GM06990 (cell line): ENCODE data around the gene C14orf180.
"Not testable (repeated sequence)": the region's sequence is repeated elsewhere in the genome, so short reads cannot be mapped to it uniquely, and the experiment has no call there.

Experiments
- DNase-seq: peaks from one replicate; pipeline ENCODE4 v3.0.0-alpha.2; 2011; ENCODE audit not compliant: insufficient read length; ENCODE audit errors: extremely low read depth
- H3K27me3 ChIP-seq: replicated peaks from 2 replicates; pipeline ENCODE4 v1.6.0; 2011; ENCODE audit warnings: low read length; ENCODE audit not compliant: control insufficient read depth, insufficient read depth
- H3K36me3 ChIP-seq: 2 replicates; pipeline ENCODE4 v1.5.1; 2011; ENCODE audit warnings: low read length; ENCODE audit not compliant: control insufficient read depth, insufficient read depth
- H3K4me3 ChIP-seq: replicated peaks from 2 replicates; pipeline ENCODE4 v1.5.1; 2011; ENCODE audit warnings: low read depth, mild to moderate bottlenecking, control low read depth, low read length
- CTCF ChIP-seq: IDR thresholded peaks from 2 replicates; pipeline ENCODE4 v1.5.1; 2011; ENCODE audit warnings: low read length, control low read depth, mild to moderate bottlenecking, inconsistent platforms; ENCODE audit not compliant: insufficient read depth, poor library complexity, severe bottlenecking

The C14orf180 gene

GRCh38 chr14:104577847-104578301 is 1.7 kb upstream of the C14orf180 start:
- no peak overlapping the region for H3K4me3 ChIP-seq
- H3K27me3 ChIP-seq, result no peaks in the 10 kb centered on the region; the same call in 1 of the 2 replicates

GRCh38 chr14:104578321-104578720 is 1.2 kb upstream of the C14orf180 start:
- H3K4me3 ChIP-seq, result no peak overlapping the region
- no peak for DNase-seq
- no peaks in the 10 kb centered on the region; the same call in 1 of the 2 replicates for H3K27me3 ChIP-seq

More at GRCh38 chr14:104577847-104578301, 1.7 kb upstream of the C14orf180 start:
- no peak for TF ChIP-seq CTCF
- H3K36me3 ChIP-seq, result no peaks in the 10 kb centered on the region
- no peak for DNase-seq

GRCh38 chr14:104579939-104580338 is 375 bp downstream of the C14orf180 start:
- not testable (repeated sequence) for H3K27me3 ChIP-seq, H3K4me3 ChIP-seq, DNase-seq, H3K36me3 ChIP-seq

More at GRCh38 chr14:104578321-104578720, 1.2 kb upstream of the C14orf180 start:
- H3K36me3 ChIP-seq, result no peaks in the 10 kb centered on the region
- TF ChIP-seq CTCF, result no peak

GRCh38 chr14:104580961-104581360 is 1.4 kb downstream of the C14orf180 start:
- no peak for DNase-seq
- no peak for TF ChIP-seq CTCF
- Histone ChIP-seq H3K27me3 (no peaks in the 10 kb centered on the region; the same call in 1 of the 2 replicates), H3K36me3 (no peaks in the 10 kb centered on the region), H3K4me3 (no peak overlapping the region)

- no peak for DNase-seq
- no peaks in the 10 kb centered on the region; the same call in 1 of the 2 replicates for H3K27me3 ChIP-seq
- no peak overlapping the region for H3K4me3 ChIP-seq
- TF ChIP-seq CTCF, result no peak
- no peaks in the 10 kb centered on the region for H3K36me3 ChIP-seq
These were observed 2.0 kb downstream of the C14orf180 start for GRCh38 chr14:104581521-104581920.

GRCh38 chr14:104582005-104582404 is 2.4 kb downstream of the C14orf180 start:
- H3K27me3 ChIP-seq, result no peaks in the 10 kb centered on the region; the same call in 1 of the 2 replicates
- no peaks in the 10 kb centered on the region for H3K36me3 ChIP-seq
- DNase-seq, result no peak
- no peak overlapping the region for H3K4me3 ChIP-seq
- TF ChIP-seq CTCF, result no peak
